Measurements from ENCODE around the gene CHURC1.

Gene CHURC1

GRCh38 chr14:64960762-64961276, 46.6 kb downstream of the CHURC1 start:
- DNase-seq, result no peak

GRCh38 chr14:64963611-64964010, 49.4 kb downstream of the CHURC1 start:
- no peak for DNase-seq

GRCh38 chr14:64965356-64966000, 51.2 kb downstream of the CHURC1 start:
- no peak for DNase-seq

- DNase-seq, result no peak
Measured at GRCh38 chr14:64966976-64967375, 52.7 kb downstream of the CHURC1 start.

GRCh38 chr14:64968167-64968566, 53.9 kb downstream of the CHURC1 start:
- DNase-seq, result no peak

GRCh38 chr14:64968651-64969050, 54.4 kb downstream of the CHURC1 start:
- no peak for DNase-seq

GRCh38 chr14:64970041-64970440, 55.8 kb downstream of the CHURC1 start:
- DNase-seq, result no peak

- no peak for DNase-seq
Measured at GRCh38 chr14:64970776-64971477, 56.7 kb downstream of the CHURC1 start.

- DNase-seq, result no peak
Measured at GRCh38 chr14:64971491-64971942, 57.3 kb downstream of the CHURC1 start.

GRCh38 chr14:64971943-64972791, 57.9 kb downstream of the CHURC1 start, which contains the start of gene RAB15:
Gene RAB15, minus strand, starts transcription at chr14:64972336. Its CDS starts 260 bp downstream, at chr14:64972076.
- no peak for DNase-seq

GRCh38 chr14:64973026-64973442, 58.8 kb downstream of the CHURC1 start:
- no peak for DNase-seq

GRCh38 chr14:64973826-64974225, 59.6 kb downstream of the CHURC1 start:
- no peak for DNase-seq

- DNase-seq, result no peak
Measured at GRCh38 chr14:64974563-64974962, 60.3 kb downstream of the CHURC1 start.

- no peak for DNase-seq
Measured at GRCh38 chr14:64979336-64980074, 65.2 kb downstream of the CHURC1 start.

- no peak for DNase-seq
Measured at GRCh38 chr14:64983439-64984310, 69.4 kb downstream of the CHURC1 start.

Measured in NCI-H774 (cell line).